Cardiac fibroblast (primary cell): ENCODE results near the gene KIF15.
"Not testable (repeated sequence)": the region's sequence is repeated elsewhere in the genome, so short reads cannot be mapped to it uniquely, and the experiment has no call there.

Experiments
- DNase-seq, 2 donors: peaks; one replicate each; pipeline versions ENCODE4 v3.0.0 to v3.0.0-alpha.2; 2010; ENCODE audit warnings: low read depth in 2 of 2
- H3K4me3 ChIP-seq, 2 donors: replicated peaks in 1 of 2; 1 replicate in 1 of 2; 2 replicates in 1 of 2; pipeline ENCODE4 v1.5.1; 2011; ENCODE audit warnings: low read depth in 2 of 2, low read length in 2 of 2, mild to moderate bottlenecking in 2 of 2, moderate library complexity in 1 of 2
- TF ChIP-seq, protein P1 (sequence below): IDR thresholded peaks from one replicate; pipeline ENCODE4 v1.5.1; 2011; ENCODE audit warnings: low read depth, mild to moderate bottlenecking, low read length, inconsistent platforms

KIF15 gene

DNA sequence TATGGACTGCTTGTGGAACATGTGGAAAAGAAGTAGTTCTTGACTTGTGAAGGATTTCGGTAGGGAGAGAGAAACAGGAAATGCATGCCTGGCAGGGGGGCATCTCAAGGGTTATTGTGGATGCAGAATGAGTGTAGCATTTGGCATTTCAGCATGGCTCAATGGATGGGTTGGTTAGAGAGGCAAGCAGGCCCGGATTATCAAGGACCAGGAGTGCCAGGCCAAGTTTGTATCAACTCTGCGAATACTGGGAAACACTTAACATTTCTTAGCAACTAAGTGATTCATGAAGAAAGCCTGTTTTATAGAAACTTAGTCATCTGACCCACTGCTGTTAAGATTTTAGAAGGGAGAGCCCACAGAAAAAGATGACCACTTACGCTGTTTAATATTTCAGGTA, 33.6 kb downstream of the KIF15 start:
- H3K4me3 ChIP-seq, result no peak overlapping the region
- TF ChIP-seq, protein P1, sequence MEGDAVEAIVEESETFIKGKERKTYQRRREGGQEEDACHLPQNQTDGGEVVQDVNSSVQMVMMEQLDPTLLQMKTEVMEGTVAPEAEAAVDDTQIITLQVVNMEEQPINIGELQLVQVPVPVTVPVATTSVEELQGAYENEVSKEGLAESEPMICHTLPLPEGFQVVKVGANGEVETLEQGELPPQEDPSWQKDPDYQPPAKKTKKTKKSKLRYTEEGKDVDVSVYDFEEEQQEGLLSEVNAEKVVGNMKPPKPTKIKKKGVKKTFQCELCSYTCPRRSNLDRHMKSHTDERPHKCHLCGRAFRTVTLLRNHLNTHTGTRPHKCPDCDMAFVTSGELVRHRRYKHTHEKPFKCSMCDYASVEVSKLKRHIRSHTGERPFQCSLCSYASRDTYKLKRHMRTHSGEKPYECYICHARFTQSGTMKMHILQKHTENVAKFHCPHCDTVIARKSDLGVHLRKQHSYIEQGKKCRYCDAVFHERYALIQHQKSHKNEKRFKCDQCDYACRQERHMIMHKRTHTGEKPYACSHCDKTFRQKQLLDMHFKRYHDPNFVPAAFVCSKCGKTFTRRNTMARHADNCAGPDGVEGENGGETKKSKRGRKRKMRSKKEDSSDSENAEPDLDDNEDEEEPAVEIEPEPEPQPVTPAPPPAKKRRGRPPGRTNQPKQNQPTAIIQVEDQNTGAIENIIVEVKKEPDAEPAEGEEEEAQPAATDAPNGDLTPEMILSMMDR, result no peak
- DNase-seq, result peak in 1 of 2 donors; percentile 3

DNA sequence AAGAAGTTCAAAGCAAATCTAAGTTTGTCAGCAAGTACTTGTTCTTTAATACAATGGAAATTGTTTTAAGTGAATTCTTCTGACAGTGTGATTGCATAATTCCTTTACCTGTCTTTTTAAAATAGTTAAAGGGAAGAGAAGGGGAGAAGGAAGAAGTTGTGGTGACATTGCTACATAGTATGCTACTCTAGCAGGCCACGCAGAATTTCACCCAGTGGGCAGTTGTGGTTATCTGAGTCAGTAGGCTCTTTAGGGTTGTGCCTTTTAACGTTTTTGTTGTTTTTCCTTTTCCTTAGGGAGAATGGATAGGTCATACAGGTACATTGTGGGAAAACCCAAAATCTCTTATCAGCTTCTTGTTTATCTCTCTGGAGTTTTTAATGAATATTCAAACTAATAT, 40.4 kb downstream of the KIF15 start:
- no peak for DNase-seq
- TF ChIP-seq, protein P1, result no peak
- no peak overlapping the region for H3K4me3 ChIP-seq

DNA sequence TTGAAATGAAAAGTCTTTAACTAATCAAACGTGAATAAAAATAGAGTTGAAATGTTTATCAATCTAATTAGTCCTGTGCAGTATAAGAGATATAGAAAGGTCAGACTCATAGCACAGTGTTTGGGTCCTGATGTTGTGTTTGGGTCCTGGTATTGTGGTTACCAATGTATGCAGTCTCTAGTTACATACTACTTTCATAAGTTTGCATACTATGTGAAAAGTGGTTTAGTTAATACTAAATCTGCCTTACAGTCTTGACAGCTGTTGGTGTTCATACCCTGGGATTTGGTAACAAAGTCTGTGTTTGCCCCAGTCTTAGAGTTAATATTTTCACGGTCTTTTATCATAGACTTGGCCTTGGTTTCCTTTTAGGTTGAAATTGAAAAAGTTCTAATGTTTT, 41.7 kb downstream of the KIF15 start:
- TF ChIP-seq, protein P1, result no peak
- no peak for DNase-seq
- no peak overlapping the region for H3K4me3 ChIP-seq

DNA sequence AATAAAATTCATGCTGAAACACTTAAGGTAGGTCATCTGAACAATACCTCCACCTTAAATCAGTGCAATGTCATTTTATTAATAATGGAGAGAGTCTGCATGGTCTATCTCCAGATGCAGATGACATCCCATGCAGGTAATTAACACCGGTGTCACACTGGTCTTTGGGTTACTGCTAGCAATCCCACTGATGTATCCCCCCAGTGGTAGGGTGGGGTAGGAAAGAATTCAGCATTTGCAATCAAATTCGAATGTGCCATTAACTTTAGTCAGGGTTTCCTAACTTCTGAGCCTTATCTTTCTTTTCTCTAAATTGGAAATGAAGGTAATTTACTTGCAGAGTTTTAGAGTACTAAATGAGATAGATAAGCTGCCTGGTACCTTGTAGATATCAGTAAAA, 44.4 kb downstream of the KIF15 start:
- H3K4me3 ChIP-seq, result no peak overlapping the region
- DNase-seq, result no peak
- TF ChIP-seq, protein P1, result no peak

DNA sequence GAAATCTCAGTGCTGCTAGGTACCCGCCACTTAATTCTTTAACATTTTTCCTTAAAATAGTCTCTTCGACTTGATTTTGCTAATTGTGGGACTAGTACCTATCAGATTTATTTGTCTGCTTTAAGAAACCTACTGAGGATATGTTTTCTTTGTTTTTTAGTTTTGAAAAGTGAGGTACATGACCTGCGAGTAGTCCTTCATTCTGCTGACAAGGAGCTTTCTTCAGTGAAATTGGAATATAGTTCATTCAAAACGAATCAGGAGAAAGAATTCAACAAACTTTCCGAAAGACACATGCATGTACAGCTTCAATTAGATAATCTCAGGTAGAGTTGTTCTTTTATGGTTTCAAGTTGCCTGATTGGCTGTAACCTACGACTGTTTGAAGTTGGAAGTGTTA, 53.2 kb downstream of the KIF15 start:
- H3K4me3 ChIP-seq, result no peak overlapping the region
- DNase-seq, result no peak
- TF ChIP-seq, protein P1, result no peak

DNA sequence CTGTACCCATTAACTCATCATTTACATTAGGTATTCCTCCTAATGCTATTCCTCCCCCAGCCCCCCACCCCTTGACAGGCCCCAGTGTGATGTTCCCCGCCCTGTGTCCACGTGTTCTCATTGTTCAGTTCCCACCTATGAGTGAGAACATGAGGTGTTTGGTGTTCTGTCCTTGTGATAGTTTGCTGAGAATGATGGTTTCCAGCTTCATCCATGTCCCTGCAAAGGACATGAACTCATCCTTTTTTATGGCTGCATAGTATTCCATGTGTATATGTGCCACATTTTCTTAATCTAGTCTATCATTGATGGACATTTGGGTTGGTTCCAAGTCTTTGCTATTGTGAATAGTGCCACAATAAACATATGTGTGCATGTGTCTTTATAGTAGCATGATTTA, 54.7 kb downstream of the KIF15 start:
- DNase-seq, H3K4me3 ChIP-seq: not testable (repeated sequence)

DNA sequence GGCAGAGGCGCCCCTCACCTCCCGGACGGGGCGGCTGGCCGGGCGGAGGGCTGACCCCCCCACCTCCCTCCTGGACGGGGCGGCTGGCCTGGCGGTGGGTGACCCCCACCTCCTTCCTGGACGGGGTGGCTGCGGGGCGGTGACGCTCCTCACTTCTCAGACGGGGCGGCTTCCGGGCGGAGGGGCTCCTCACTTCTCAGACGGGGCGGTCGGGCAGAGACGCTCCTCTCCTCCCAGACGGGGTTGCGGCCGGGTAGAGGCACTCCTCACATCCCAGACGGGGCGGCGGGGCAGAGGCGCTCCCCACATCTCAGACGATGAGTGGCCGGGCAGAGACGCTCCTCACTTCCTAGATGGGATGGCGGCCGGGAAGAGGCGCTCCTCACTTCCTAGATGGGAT, 59.6 kb downstream of the KIF15 start:
- H3K4me3 ChIP-seq, DNase-seq: not testable (repeated sequence)

DNA sequence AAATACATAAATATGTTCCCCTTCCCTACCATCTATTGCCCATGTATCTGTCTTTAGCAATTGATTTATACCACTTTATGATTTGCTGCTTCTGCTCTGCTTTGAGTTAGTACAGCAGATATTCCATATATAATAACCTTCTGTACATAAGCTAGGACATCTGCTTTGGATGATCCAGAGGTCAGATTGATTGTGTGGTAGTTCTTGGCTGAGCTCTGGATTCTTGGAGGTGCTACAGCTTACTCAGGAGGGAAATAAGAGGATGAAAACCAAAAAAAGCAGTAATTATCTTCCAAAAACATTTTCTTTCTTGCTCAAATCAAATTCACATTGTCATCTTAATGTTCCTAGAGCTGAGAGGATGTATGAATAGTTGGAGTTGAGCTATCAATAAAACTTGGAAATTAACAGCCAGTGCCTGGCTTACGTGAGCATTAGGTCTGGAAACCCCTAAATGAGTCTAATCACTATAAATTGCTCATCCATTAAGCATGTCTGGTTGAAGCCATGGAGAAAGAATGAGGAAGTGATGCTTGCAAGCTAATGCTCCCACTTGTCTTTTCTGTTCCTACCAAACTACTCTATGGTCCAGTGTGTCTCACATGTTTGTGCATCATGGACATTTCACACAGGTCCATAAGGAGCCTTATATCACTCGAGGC, 63.8 kb downstream of the KIF15 start:
- no peak overlapping the region for H3K4me3 ChIP-seq
- DNase-seq, result peak; percentile 36 to 73
- TF ChIP-seq, protein P1, result no peak
